Esophagus muscularis mucosa (tissue), 4 donors: Measurements from ENCODE around the gene TMEM140. TPM values are rescaled to one million over a fixed set of nuclear protein-coding genes. Genes with fewer than 3 reads are reported as not detected.

Experiments used
- DNase-seq: peaks from one replicate; pipeline ENCODE4 v3.0.0-alpha.2; 2017; ENCODE audit errors: extremely low spot score
- H3K27ac ChIP-seq, 4 donors: fragments of 200-600 bp; sonication (generic); replicated peaks in 1 of 4; 1 replicate in 3 of 4; 2 replicates in 1 of 4; pipeline ENCODE4 v1.5.1; 2016 to 2019; ENCODE audit warnings: mild to moderate bottlenecking in 1 of 4
- H3K27me3 ChIP-seq, 4 donors: fragments of 200-600 bp; sonication (generic); one replicate each; pipeline versions ENCODE4 v1.5.1 to v1.6.0; 2016 to 2019
- H3K36me3 ChIP-seq, 4 donors: fragments of 200-600 bp; sonication (generic); one replicate each; pipeline ENCODE4 v1.5.1; 2016 to 2019
- H3K4me1 ChIP-seq, 4 donors: fragments of 200-600 bp; sonication (generic); one replicate each; pipeline ENCODE4 v1.5.1; 2016 to 2019
- H3K4me3 ChIP-seq, 4 donors: fragments of 200-600 bp; sonication (generic); 1 replicate in 2 of 4; 2 replicates in 2 of 4; pipeline ENCODE4 v1.5.1; 2016 to 2019; ENCODE audit warnings: mild to moderate bottlenecking in 4 of 4, moderate library complexity in 1 of 4
- H3K9me3 ChIP-seq, 4 donors: fragments of 200-600 bp; sonication (generic); 1 replicate in 3 of 4; 2 replicates in 1 of 4; pipeline ENCODE4 v1.5.1; 2016 to 2019
- EP300 ChIP-seq: sonication (generic); formaldehyde crosslinking; IDR thresholded peaks from one replicate; pipeline ENCODE4 v1.6.1; 2017; ENCODE audit warnings: antibody characterized with exemption
- POLR2A ChIP-seq: fragments of 450-650 bp; IDR thresholded peaks from one replicate; pipeline ENCODE4 v1.6.1; 2017; ENCODE audit warnings: antibody characterized with exemption, moderate library complexity, mild to moderate bottlenecking, low read depth
- POLR2AphosphoS5 ChIP-seq, 2 donors: sonication (generic); formaldehyde crosslinking; IDR thresholded peaks; one replicate each; pipeline ENCODE4 v1.6.1; 2017; ENCODE audit warnings: antibody characterized with exemption in 2 of 2
- WGBS: methylation state at CpG from one replicate; pipeline ENCODE4 v1.1.5; 2018; 5-methylcytosine and 5-hydroxymethylcytosine counted together
- intact Hi-C: fragments of 100-400 bp; cut with DNase I; formaldehyde crosslinking; loops from one replicate; pipeline ENCODE4 v1.15.1; 2023
- total RNA-seq, 4 donors: library from RNA; depleted of rRNA; stranded (reverse); fragments of >200 nt; gene quantifications; one replicate each; pipeline versions ENCODE4 v1.1.0 to v1.2.1, GENCODE V29; 2016
- TF ChIP-seq, protein P1 (sequence below), 3 experiments: fragments of 200-600 bp in 2 of 3; fragments of 450-650 bp in 1 of 3; sonication (generic) in 2 of 3; IDR thresholded peaks; one replicate each; pipeline ENCODE4 v1.5.1; 2017 to 2019; ENCODE audit warnings: antibody characterized with exemption in 3 of 3, mild to moderate bottlenecking in 2 of 3, moderate library complexity in 1 of 3

TMEM140 gene
- total RNA-seq, 4 donors from 2014 or later: 13.0 to 21.2 (median 17.1) TPM

DNA sequence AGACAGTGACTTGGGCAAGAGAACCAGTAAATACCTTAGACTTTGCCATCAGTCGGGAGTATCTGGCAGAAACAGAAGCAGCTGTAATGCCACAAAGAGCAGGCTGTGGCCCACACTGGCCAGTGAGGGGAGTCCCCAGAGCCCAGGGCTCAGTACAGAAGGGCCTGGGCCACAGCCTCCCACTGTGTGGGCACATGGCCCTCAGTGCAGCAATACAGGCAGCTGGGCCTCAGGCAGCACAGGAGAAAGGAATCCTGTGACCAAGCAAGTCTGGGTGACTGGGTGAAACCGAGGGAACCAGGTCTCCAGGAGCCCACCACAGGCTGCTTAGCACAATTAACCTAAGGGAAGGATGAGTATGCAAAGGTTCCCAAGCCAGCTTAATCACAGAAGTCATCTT lies 49.5 kb downstream of the TMEM140 start:
- intact Hi-C loops: no loop called here
- Histone ChIP-seq H3K4me1 (peaks cover 8 to 32% (median 20%) of the 10 kb centered on the region in 4 donors), H3K27ac (no peak overlapping the region), H3K9me3 (no peaks in the 10 kb centered on the region), H3K27me3 (no peaks in the 10 kb centered on the region), H3K4me3 (no peak overlapping the region), H3K36me3 (peaks cover 27 to 98% (median 85%) of the 10 kb centered on the region in 4 donors)
- DNase-seq: no peak
- WGBS: 96% methylated on average over 2 of the region's 2 CpGs
- TF ChIP-seq POLR2AphosphoS5 (IDR thresholded peaks at IDR 0.05): no peak
- no peak for TF ChIP-seq POLR2A
- no peak for TF ChIP-seq EP300
- TF ChIP-seq, protein P1, sequence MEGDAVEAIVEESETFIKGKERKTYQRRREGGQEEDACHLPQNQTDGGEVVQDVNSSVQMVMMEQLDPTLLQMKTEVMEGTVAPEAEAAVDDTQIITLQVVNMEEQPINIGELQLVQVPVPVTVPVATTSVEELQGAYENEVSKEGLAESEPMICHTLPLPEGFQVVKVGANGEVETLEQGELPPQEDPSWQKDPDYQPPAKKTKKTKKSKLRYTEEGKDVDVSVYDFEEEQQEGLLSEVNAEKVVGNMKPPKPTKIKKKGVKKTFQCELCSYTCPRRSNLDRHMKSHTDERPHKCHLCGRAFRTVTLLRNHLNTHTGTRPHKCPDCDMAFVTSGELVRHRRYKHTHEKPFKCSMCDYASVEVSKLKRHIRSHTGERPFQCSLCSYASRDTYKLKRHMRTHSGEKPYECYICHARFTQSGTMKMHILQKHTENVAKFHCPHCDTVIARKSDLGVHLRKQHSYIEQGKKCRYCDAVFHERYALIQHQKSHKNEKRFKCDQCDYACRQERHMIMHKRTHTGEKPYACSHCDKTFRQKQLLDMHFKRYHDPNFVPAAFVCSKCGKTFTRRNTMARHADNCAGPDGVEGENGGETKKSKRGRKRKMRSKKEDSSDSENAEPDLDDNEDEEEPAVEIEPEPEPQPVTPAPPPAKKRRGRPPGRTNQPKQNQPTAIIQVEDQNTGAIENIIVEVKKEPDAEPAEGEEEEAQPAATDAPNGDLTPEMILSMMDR (IDR thresholded peaks at IDR 0.05): no peak

DNA sequence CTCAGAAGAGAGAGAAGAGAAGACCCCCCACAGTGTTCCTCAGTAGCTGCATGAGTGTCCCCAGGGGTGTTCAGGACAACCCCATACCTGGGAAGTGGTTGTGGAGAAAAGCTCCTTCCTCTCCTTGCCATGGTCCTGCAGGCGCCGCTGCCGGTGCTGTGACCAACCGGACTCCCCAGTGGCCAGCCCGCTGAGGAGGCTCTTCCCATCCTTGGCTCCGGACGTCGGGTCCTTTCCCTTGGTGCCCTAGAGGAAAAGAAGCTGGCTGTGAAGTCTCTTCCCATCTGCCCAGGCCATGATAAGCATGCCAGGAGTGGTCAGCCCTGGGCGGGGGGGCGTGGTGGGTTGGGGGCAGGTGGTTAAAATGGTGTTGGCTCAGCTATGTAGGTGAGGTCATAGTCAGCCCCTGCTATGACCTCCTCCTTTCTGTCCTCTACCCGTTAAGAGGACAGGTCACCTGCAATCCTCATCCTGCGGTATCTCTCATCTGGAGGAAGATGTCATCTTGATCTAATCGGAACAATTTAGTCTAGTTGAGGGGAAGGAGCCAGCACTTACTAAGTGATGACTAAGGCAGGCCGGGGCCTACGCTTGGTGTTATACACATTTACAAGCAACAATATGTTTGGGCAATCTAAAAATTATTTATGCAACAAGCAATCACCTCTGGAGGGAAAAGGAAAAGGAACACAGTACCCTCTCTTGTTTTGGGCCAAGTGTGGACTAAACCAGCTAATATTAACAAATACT lies 50.2 kb downstream of the TMEM140 start:
- H3K9me3 ChIP-seq: no peaks in the 10 kb centered on the region
- DNase-seq: no peak
- no peaks in the 10 kb centered on the region for H3K27me3 ChIP-seq
- intact Hi-C loops: no loop called here
- 81% methylated on average over 15 of the region's 15 CpGs for WGBS
- TF ChIP-seq, protein P1 (IDR thresholded peaks at IDR 0.05): no peak
- no peak for TF ChIP-seq POLR2A
- TF ChIP-seq EP300: no peak
- TF ChIP-seq POLR2AphosphoS5 (IDR thresholded peaks at IDR 0.05): no peak
- H3K4me3 ChIP-seq: no peak overlapping the region
- peaks cover 27 to 97% (median 82%) of the 10 kb centered on the region in 4 donors for H3K36me3 ChIP-seq
- H3K27ac ChIP-seq: no peak overlapping the region
- peaks cover 8 to 29% (median 21%) of the 10 kb centered on the region in 4 donors for H3K4me1 ChIP-seq

DNA sequence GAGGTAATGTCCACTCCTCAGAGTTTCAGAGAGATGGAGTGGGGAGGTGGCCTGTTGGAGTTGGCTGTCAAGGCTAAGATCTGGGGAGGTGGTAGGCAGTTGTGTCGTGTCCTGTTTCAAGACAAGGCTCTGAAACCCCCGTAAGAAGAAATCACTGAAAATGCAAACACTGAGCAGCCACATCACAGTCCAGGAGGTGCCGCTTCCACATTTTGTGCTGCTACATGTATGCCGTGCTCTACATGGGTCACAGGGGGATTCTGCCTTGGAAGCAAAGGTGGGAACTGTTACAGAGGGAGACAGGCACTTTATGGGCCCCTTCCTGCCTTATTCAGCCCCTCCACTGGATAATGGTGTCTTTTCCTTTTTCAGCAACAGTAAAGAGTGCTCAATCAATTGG lies 51.6 kb downstream of the TMEM140 start:
- Histone ChIP-seq H3K27me3 (no peaks in the 10 kb centered on the region), H3K4me1 (peaks cover 8 to 28% (median 21%) of the 10 kb centered on the region in 4 donors), H3K9me3 (no peaks in the 10 kb centered on the region), H3K4me3 (no peak overlapping the region), H3K27ac (no peak overlapping the region), H3K36me3 (peaks cover 24 to 97% (median 84%) of the 10 kb centered on the region in 4 donors)
- intact Hi-C loops: no loop called here
- TF ChIP-seq, protein P1 (IDR thresholded peaks at IDR 0.05): no peak
- TF ChIP-seq EP300: no peak
- TF ChIP-seq POLR2AphosphoS5 (IDR thresholded peaks at IDR 0.05): no peak
- no peak for TF ChIP-seq POLR2A
- 91% methylated on average over 4 of the region's 4 CpGs for WGBS
- DNase-seq: no peak

DNA sequence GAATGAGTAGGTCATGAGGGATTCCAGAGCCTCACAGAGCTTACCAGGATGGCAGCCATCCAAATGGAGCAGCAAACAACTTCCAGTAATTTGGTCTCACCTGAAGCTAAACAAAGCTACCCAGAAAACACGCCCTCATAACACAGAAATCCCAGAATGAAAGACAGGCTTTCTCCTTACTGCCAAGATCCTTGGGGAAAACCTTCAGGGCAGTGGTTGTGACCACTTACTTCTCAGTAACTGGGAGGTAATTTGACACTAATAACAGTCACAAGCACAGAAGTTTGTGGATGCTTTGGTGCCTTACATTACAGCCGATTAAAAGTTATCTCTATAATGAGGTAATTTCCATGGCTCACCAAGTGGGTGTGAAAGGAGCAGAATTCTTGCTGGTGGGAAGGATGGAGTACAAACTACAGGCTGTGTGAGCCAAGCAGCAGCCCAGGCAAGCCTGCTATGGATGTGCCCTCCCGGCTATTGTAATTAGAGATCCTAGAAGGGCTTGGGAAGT lies 53.0 kb downstream of the TMEM140 start:
- no peaks in the 10 kb centered on the region for H3K9me3 ChIP-seq
- H3K27me3 ChIP-seq: no peaks in the 10 kb centered on the region
- TF ChIP-seq POLR2AphosphoS5 (IDR thresholded peaks at IDR 0.05) (no peak), EP300 (no peak), POLR2A (no peak)
- TF ChIP-seq, protein P1 (IDR thresholded peaks at IDR 0.05): no peak
- intact Hi-C loops: no loop called here
- DNase-seq: peak; percentile 3
- H3K27ac ChIP-seq: no peak overlapping the region
- 90% methylated on average over 3 of the region's 3 CpGs for WGBS
- peaks cover 8 to 36% (median 24%) of the 10 kb centered on the region in 4 donors for H3K4me1 ChIP-seq
- peaks cover 12 to 97% (median 84%) of the 10 kb centered on the region in 4 donors for H3K36me3 ChIP-seq
- no peak overlapping the region for H3K4me3 ChIP-seq
